GM10847 (cell line): ENCODE measurements around the gene CLCA4.

Source experiments
- POLR2A ChIP-seq: IDR thresholded peaks from 2 replicates; pipeline ENCODE4 v1.6.1; 2011; ENCODE audit not compliant: insufficient read length; ENCODE audit errors: extremely low read depth

CLCA4 gene

GRCh38 chr1:86567878-86568277 is 21.0 kb downstream of the CLCA4 start:
- no peak for TF ChIP-seq POLR2A

- TF ChIP-seq POLR2A, result no peak
Observed at GRCh38 chr1:86573763-86574484, 27.0 kb downstream of the CLCA4 start.

- no peak for TF ChIP-seq POLR2A
Observed at GRCh38 chr1:86581231-86581630, 34.4 kb downstream of the CLCA4 start.

DNA sequence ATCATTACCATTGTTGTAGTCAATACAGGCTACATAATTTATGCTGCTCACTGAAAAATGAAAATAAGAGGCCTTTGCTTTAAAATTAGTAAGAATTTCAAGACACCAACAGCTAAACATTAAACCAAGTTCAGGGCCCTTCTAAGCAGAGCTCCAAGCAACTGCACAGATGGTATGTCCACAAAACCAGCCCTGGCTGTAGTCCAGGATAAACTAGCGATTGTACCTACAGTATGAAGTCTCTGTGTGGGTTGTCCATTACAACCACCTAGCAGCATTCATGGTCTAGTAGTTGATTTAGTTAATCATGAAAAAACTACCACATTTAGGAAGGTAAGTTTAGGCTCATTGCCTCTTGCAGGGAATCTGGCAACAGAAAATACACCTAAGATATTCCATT is 35.3 kb downstream of the CLCA4 start:
- TF ChIP-seq POLR2A, result no peak

- no peak for TF ChIP-seq POLR2A
Observed at GRCh38 chr1:86583032-86583431, 36.2 kb downstream of the CLCA4 start.

DNA sequence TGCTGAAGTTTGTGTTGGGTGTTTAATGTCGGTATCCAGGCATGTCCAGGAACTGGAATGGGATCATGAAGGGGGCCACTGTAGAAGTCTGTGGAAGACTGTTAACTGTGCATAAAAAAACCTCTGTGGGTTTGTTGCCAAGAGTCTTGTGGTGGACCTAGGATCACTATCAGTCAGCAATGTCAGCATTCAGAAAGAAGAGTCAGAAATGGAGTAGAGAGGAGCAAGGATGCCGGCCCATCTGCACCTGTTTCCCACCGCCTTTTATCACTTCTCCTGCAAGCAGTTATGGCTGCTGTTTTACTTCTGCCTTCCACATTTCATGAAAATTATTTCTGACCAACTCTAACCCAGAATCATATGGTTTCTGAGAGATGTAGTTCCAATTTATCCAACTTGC is 36.7 kb downstream of the CLCA4 start:
- no peak for TF ChIP-seq POLR2A

DNA sequence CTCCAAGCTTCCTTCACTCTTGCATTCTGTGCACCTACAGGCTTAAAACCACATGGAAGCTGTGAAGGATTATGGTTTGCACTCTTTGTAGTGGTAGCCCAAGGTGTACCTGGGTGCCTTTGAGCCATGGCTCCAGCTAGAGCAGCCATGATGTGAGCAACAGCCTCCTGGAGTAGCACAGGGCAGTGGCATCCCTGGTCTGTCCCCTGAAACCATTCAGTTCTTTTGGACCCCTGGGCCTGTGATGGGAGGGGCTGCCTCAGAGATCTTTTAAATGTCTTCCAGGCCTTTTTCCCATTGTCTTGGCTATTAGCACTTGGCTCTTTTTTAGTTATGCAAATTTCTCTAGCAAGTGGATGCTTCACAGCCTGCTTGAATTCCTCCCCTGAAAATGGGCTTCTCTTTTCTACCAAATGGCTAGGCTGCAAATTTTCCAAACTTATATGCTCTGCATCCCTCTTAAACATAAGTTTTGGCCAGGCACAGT is 47.4 kb downstream of the CLCA4 start:
- TF ChIP-seq POLR2A, result no peak

DNA sequence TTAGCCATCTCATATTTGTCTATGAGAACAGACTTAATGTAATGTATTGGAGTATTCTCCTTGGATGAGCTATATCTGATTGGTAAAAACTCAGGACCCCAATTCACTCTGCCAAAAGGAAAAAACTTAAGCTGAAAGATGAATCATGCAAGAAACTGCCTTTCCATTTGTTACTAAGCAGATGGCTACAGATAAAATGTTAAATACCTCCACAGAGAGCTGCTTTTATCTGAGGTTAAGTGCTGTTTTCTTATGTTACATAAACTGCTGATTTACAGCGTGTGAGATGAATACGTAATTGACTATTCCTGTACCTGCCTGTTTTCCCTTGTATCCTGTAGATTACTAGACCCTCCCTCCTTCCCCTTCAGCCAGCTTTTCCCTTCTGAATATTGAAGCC is 49.3 kb downstream of the CLCA4 start:
- TF ChIP-seq POLR2A, result no peak

GRCh38 chr1:86596741-86597290 is 49.9 kb downstream of the CLCA4 start:
- no peak for TF ChIP-seq POLR2A

GRCh38 chr1:86616433-86616832 is 69.6 kb downstream of the CLCA4 start:
- TF ChIP-seq POLR2A, result no peak

DNA sequence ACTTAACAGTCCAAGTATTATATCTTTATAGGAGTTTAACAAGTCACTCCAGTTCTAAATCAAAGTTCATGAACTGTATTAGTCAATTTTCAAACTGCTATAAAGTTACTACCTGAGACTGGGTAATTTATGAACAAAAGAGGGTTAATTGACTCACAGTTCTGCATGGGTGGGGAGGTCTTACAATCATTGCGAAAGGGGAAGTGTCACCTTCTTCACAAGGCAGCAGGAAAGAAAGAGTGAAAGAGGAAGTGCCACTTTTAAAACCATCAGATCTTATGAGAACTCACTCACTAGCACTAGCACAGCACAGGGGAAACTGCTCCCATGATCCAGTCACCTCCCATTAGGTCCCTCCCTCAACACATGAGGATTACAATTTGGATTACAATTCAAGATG is 70.0 kb downstream of the CLCA4 start:
- TF ChIP-seq POLR2A, result no peak

DNA sequence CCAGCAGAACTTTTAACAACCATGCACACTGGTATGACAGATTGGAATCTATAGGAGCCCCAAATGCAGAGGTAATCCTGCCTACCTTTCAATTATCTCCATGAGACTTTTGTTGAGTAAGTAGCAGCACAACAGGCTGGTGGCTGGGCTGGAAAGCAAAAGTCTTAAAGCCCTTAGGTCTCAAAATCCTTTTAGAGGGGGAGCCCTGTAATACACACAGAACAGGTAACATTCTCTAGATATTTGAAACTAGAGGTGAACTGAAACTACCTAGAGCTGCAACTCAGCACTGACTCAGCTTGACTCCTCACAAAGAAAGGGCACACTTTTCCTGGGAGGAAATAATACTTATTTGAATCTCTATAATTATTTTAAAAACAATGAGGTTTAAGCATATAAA is 71.5 kb downstream of the CLCA4 start:
- no peak for TF ChIP-seq POLR2A

- TF ChIP-seq POLR2A, result no peak
Observed at GRCh38 chr1:86619313-86619712, 72.4 kb downstream of the CLCA4 start.

DNA sequence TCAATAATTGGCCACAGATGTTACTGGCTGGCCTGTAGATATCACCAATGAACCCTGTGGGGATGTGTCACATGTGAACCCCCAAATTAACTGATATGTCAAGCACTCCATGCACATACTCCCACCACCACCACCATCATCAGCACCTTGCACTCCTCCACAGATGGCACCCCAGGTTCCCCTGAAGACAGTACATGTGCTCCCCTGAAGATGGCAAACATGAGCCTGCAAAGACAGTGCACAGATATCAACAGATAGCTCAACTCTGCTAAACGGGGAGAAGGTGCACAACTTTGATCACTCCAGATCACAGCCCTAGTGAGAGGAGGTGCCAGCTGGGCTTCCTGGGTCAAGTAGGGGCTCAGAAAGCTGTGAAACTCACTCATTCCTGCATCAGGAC is 74.4 kb downstream of the CLCA4 start:
- no peak for TF ChIP-seq POLR2A
